IPS-18c (cell line): ENCODE data around the gene GTF2I.
"Not testable (repeated sequence)": the region's sequence is repeated elsewhere in the genome, so short reads cannot be mapped to it uniquely, and the experiment has no call there.

Experiments
- H3K4me3 ChIP-seq: 2 replicates; pipeline ENCODE4 v1.7.0; 2013; ENCODE audit warnings: low read depth, mild to moderate bottlenecking, low read length, moderate library complexity; ENCODE audit not compliant: insufficient read depth
- H3K9me3 ChIP-seq: one replicate; pipeline ENCODE4 v1.6.1; 2013; ENCODE audit warnings: mild to moderate bottlenecking, low read length, moderate library complexity; ENCODE audit not compliant: control insufficient read depth, insufficient read depth

The GTF2I gene

DNA sequence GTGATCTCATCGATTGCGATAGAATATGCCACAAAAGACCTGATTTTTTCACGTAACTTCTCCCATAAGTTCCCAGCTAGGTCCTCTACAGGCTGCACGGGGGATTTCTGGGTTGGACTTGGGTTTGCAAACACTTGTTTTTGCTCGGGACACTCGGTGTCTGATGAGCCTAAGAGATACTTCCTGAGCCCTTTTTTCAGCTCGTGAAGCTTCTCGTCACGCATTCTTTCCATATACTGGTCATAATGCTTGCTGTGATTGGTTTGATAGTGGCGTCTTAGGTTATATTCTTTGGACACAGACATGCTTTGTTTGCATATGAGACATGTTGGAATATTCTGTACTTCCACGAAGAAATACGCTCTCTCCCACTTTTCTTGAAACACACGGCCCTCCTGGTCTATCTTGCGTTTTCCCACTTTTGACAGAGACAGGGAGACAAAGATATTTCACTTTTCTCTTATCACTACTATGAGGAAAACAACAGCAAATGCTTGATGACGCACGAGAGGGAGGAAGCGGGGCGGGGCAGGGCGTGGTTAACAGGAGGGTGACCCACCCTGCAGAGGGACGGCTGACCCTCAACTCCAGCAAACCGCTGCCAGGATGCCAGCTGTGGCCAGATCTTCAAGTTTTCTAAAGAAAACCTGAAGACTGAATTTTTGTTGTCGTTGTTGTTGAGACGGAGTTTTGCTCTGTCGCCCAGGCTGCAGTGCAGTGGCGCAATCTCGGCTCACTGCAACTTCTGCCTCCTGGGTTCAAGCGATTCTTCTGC, 140.5 kb downstream of the GTF2I start:
- not testable (repeated sequence) for H3K4me3 ChIP-seq, H3K9me3 ChIP-seq

DNA sequence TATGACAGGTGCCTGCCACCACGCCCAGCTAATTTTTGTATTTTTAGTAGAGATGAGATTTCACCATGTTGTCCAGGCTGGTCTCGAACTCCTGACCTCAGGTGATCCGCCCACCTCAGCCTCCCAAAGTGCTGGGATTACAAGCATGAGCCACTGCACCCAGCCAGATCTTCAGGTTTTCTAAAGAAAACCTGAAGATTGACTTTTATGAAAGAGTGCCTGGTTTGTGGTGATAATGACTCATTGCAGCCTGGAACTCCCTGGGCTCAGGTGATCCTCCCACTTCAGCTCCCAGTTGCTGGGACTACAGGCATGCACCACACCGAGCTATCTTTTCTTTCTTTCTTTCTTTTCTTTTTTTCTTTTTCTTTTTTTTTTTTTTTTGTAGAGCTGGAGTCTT, 141.1 kb downstream of the GTF2I start:
- H3K4me3 ChIP-seq, H3K9me3 ChIP-seq: not testable (repeated sequence)
